Midbrain (tissue), 1 donor: ENCODE data around the gene NSD1.
A peak's percentile ranks its signal among the peaks of the same experiment; 100 is the strongest.
"Not testable (repeated sequence)": the region's sequence is repeated elsewhere in the genome, so short reads cannot be mapped to it uniquely, and the experiment has no call there.

Source experiments
- DNase-seq: peaks from one replicate; lab custom pipeline; 2025; lab: John Stamatoyannopoulos, UW

NSD1 gene

DNA sequence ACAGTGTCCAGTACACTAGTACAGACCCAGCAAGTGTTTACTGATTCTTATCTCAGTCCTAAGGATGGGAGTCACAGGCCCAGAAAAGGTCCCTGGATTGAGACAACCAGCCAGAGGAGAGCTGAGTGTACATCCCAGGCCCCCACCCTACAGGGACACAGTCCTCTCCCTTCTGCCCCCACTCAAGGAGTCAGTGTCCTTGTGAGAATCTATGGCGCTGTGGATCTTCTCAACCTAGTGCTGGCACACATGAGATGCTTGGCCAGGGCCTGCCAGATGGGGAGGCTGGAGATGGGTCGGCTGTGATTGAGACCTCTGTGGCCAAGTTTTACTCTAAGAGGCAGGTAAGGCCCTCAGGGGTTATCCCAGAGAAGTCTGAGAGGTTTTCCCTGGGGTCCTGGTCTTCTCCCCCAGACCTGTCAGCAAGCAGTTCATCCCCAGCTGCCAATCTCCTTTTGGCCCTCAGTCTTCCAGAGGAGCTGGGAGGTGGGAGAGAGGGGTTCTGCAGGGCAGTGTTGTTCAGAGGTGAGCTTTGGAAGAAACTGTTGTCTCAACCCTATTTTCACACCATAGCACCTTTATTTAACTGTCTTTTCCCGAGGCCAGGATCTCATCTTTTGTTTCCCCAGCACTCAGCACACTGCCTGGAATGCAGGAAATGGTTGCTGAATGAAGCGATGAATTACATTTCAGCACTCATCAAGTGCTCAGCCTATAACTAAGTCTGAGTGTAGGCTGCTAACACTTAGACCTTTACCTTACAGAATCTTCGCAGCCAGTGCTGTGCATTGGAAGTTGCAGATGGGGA, 3.2 kb upstream of the NSD1 start:
- DNase-seq: no peak

DNA sequence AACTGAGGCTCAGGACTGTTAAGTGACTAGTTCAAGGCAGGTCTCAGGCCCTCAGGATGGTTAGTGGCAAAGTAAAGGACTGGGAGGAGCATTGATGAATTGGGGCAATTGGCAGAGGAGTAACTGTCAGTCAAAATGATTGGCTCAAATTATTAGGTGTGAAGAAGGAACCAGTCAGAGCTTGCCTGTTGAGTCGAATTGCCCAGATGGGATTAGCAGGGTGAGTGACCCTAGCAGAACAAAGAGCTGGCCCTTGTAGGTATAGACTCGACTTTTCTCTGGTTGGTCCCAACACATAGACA, 2.6 kb upstream of the NSD1 start:
- DNase-seq: no peak

DNA sequence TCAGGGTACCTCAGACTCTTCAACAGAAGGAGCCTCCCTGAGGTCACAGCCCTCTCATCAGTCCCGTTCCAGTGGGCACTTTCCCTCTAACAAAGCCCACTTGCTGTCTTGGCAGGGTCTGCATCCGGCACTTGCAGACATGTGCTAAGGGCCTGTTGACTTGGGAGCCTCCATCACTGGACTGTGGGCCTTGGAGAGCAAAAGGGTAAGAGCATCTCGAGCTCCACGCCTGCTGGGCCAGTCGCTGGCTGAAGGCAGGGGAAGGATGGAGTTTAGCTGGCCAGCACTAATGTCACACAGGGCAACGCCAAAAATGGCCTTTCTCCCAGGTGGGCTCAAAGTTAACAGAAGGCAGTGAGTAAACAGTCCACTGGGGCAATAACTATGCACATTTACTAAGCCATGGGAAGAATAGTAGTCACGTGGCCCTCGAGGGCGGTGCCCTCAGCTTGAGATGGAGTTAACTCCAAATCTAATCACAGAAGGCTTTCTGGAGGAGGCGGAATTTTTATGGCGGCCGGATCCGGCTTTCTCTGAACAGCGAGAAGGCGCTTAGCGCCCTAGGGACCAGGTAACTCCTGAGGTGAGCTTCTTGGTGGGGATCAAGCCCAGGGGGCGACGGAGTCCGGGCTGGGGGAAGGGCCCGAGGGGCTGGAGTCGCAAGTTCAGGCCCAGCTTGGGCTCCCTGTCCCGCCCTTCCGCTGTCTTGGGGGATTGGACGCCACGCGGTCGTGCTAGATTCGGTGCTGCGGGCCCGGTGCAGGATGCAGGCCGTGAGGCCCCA, 2.0 kb upstream of the NSD1 start:
- no peak for DNase-seq

DNA sequence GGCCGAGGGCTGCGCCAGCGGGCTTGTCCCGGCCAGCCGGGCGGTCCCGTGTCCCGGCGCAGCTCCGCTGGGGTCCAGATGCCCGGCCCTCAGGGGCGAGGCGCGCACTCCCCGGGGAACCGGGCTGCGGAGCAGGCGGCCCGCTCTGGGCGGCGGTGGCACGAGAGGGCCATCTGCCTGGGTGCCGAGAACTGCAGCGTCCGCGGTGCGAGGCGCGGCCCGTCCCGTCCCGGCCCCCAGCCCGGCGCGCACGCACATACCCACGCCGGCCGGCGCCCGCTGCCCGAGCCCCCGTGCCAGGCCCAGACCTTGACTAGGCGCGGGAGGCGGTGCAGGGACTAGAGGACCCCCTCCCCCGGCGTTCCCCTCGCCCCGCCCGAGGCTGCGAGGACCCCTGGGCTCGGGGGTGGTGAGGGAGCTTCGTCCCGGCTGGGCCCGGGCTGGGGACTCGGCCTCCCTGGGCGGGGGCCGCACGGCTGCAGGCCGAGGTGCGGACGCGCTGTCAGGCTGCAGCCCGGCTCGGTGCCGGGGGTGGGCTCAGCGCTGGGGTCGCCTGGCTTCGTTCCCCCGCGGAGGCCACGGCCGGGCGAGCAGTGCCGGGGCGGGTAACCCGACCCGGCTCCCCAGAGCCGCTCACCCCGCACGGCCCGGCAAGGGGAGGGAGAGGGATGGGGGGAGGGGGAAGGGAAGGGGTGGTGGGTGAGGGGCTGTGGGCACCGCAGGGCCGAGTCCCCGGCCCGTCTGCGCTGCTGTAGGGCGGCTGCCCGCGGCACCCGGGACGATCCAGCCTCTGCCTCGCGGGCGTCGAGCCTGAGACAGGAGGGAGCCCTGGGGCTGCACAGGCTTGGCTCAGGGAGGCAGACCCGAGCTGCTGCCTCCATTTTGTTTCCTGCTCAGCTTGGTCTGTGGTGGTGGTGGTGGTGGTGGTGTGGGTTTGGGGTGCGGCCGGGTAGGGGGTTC, 1.2 kb upstream of the NSD1 start:
- DNase-seq: peak; percentile 59

DNA sequence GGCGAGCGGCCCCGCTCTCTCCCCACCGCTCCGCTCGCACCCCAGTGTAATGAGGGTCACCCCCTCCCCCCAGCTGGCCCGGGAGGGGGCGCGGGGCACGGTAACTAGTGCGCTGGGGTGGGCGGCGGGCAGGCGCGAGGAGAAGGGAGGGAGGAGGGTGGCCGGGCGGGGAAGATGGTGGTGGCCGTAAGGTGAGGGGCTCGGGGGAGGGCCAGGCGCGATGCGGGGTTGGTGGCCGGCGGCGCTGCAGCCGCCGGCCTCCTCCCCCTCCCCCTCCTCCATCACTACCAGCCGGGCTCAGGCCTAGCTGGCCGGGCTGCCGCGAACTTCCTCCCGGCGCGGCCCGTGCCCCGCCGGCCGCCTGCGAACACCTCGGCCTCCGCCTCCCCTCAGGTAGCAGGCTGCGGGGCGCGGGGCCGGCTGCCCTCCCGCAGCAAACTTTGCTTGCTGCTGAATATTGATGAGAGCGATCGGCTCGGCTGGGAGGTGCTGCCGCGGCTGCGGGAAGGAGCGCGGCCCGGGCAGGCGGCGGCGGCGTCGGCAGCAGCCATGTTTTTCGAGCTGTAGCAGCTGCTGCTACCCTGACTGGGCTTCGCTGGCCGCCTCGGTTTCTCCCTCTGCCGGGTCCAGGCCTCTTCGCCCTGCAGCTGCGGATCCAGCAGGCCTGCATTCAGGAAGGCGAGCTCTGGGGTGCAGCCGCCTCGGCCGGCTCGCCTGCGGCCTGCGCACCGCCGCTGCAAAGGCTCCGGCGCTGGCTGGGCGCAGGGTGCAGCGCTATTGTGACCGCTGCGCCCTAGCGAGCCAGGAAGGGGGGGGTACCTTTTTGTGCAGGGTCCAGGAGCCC, 502 bp downstream of the NSD1 start:
- DNase-seq: peak; percentile 64

DNA sequence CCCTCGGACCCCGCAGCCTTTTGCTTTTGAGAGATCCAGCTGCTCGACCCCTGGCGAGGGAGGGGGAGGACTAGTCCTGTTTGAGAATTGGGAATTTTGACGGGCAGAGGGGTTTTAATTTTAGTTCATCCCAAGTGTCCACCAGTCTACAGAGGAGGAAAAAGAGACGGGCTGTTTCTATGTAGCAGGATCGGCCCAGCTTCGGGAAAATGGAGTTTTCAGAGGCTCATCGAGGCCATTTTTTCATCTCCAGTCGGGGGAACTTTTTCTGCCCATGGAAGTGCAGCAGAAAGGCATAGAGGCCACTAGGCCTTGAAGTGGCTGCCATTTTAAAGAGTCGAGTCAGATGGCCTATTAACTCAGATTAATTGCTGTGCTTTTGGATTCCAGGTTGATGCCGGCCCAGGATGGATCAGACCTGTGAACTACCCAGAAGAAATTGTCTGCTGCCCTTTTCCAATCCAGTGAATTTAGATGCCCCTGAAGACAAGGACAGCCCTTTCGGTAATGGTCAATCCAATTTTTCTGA, 1.2 kb downstream of the NSD1 start:
- peak; percentile 24 for DNase-seq

DNA sequence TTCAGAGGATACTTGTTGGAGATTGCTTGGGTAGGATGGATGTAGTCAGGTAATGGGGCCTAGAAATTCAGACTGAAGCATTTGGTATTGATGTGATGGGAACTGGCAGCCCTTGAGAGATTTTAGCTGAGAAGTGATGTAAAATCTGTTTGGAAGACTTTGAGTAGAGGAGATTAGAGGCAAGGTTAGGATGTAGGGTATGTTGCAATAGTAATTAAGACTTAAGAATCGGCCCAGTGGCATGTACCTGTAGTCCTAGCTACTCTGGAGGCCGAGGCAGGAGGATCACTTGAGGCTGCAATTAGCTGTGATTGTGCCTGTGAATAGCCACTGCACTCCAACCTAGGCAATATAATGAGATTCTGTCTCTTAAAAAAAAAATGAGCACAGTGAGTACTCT, 6.7 kb downstream of the NSD1 start:
- DNase-seq: no peak

DNA sequence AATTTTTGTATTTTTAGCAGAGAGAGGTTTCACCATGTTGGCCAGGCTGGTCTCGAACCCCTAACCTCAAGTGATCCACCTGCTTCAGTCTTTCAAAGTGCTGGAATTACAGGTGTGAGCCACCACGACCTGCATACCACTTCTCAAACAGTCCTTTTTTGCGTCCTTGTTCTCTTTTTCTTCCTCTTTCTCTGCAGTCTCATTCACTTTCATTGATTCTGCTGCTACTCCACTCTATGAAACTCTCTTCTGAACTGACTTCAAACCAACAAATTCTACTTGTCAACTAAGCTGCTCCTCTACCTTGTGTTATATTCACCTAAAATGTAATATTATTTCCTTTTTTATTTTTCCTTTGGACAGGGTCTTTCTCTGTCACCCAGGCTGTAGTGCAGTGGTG, 7.9 kb downstream of the NSD1 start:
- no peak for DNase-seq

DNA sequence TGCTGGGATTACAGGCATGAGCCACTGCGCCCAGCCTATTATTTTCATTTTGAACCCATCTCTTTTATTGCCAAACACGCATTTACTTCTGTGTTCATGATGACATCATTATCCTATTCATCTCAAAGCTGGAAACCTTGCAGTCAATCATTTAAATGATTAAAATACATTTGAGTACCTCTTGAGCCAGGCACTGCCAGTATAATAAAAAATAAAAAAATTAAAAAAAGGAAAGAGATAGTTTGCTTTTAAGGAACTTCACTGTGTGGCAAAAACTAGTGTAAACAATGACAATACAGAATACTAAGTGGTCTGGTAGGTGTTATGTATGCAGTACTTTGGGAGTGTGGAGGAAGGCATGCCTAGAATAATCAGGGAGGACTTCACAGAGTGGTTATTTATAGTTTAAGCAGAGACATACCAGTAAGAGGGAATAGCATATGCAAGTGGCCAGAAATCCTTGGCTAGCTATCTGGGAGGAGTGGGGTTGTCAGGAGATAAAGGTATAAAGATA, 8.6 kb downstream of the NSD1 start:
- no peak for DNase-seq

DNA sequence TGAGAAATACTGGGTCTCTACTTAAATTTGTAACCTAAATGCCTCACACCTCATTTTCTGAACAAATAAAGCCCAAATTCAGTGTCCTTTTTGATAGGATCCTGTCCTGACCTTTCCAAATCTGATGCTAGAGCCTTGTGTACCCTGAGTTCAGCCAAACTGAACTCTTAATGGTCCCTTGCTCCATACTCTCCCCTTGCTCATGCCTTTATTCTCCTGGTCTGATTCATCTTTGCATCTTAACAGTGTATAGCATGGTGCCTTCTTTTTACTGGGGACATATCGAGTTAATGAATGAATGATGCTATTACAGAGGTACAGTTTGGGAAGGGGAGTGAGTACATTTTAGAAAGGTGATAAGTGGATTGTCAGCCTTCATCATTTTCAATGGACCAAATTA, 9.2 kb downstream of the NSD1 start:
- DNase-seq: no peak

DNA sequence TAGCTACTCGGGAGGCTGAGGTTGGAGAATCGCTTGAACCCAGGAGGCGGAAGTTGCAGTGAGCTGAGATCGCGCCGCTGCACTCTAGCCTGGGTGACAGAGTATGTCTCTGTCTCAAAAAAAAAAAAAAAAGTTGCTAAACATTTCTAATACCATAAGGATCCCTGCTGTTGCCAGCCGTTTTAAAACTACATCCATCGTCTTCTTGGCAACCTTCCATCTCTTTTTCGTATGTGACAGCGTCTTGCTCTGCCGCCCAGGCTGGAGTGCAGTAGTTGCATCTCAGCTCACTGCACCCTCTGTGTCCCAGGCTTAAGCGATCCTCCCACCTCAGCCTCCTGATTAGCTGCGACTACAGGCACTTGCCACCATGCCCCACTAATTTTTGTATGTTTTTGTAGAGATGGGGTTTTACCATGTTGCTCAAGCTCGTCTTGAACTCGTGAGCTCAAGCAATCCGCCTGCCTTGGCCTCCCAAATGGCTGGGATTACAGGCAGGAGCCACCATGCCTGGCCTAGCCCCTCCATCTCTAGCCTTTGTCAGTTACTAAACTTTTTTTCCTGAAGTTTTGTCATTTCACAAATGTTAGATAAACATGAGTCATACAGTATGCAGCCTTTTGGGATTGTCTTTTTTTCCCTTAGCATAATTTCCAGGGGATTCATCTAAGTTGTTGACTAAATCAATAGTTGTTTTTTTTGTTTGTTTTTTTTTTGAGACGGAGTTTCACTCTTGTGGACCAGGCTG, 13.5 kb downstream of the NSD1 start:
- no peak for DNase-seq

DNA sequence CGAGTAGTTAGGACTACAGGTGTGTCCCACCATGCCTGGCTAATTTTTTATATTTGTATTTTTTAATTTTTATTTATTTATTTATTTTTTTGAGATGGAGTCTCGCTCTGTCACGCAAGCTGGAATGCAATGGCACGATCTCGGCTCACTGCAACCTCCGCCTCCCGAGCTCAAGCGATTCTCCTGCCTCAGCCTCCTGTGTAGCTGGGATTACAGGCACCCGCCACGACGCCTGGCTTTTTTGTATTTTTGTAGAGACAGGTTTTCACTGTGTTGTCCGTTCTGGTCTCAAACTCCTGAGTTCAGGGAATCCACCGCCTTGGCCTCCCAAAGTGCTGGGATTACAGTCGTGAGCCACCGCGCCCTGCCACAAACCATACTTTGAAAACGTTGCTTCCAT, 16.5 kb downstream of the NSD1 start:
- DNase-seq: not testable (repeated sequence)

DNA sequence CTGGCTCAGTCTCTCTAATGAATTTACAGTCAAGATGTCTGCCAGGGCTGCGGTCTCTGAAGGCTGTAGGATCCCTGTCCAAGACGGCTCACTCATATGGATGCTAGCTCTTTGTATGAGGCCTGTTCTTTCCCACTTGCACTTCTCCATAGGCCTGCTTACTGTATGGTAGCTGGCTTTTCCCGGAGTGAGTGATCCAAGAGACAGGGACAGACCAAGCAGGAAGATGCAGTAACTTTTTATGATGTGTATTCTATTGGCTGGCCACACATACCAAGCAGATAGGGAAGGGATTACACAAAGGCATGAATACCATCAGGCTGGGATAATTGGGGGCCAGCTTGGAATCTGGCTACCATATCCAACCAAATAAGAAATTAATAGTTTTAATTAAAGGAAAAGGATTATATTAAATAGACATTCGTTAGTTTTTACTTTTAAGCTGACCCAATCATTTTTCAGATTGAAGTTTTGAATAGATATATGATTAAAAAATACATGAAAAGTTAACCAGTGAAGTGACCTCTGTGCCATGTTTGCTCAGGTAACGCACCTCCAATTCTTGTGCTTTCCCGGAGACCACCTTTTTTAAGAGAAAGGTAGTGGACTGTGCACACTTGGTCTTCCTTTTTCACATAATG, 20.6 kb downstream of the NSD1 start:
- DNase-seq: no peak

DNA sequence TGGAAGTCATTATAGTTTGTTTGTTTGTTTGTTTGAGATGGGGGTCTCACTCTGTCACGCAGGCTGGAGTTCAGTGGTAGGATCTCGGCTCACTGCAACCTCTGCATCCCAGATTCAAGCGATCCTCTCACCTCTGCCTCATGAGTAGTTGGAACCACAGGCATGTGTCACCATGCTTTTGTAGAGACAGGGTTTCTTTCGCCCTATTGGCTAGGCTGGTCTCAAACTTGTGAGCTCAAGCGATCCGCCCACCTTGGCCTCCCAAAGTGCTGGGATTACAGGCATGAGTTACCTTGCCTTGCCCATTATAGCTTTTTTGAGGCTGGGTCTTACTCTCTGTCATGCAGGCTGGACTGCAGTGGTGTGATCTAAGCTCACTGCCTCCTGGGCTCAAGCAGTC, 28.8 kb downstream of the NSD1 start:
- DNase-seq: no peak

DNA sequence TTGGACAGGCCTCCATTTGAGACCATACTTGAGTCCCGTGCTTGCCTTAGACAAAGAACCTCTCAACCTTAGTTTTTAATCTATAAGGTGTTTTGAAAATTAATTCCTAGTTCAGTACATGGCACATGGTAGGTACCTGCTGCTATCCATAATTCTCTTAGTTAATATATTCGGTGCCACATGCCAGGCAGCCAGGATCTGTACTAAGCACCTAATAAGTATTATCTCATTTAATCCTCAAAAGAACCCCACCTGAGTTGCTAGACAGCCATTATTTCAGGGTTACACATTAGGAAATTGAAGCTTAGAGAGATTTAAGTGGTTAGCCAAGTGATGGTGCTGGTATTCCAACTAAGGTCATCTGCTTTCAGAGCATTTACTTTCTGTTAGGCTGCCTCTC, 29.9 kb downstream of the NSD1 start:
- DNase-seq: no peak

DNA sequence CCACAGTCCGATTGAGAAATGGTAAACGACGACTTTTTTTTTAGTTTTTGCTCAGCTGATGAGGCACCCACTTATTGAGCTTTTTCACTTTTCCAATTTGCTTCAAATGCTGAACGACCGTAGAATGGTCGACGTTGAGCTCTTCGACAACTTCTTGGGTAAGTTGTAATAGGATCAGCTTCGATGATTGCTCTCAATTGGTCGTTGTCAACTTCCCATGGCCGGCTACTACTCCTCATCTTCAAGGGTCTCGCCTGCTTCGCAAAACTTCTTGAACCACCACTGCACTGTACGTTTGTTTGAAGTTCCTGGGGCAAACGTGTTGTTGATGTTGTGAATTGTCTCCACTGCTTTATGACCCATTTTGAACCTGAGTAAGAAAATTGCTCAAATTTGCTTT, 35.7 kb downstream of the NSD1 start:
- no peak for DNase-seq

DNA sequence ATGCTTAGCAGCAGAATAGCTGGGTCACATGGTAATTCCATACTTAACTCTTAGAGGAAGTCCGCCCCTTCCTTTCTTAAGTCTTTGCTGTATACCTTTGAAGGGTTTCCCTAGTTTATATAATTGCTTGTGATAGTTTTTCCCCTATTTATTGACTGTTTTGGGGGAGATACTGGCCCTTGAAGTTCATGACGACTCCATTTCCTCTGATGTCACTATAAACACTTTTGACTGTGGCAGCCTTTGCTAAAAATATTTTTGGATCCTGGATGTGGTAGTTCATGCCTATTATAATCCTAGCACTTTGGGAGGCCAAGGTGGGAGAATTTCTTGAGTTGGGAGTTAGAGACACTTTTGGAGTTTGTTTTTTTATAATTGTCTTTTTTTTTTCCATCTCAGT, 38.4 kb downstream of the NSD1 start:
- DNase-seq: no peak

DNA sequence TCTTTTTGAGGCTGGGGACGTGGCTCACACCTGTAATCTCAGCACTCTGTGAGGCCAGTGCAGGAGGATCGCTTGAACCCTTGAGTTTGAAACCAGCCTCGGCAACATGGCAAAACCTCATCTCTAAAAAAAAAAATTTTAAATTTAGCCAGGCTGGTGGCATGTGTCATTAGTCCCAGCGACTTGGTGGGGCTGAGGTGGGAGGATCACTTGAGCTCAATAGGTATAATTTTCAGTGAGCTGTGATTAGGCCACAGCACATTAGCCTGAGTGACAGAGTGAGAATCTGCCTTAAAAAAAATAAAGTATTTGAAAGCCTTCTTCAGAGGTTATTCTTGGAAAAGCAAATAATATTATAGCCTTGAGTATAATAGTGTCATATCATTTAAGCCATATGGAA, 41.8 kb downstream of the NSD1 start:
- no peak for DNase-seq

DNA sequence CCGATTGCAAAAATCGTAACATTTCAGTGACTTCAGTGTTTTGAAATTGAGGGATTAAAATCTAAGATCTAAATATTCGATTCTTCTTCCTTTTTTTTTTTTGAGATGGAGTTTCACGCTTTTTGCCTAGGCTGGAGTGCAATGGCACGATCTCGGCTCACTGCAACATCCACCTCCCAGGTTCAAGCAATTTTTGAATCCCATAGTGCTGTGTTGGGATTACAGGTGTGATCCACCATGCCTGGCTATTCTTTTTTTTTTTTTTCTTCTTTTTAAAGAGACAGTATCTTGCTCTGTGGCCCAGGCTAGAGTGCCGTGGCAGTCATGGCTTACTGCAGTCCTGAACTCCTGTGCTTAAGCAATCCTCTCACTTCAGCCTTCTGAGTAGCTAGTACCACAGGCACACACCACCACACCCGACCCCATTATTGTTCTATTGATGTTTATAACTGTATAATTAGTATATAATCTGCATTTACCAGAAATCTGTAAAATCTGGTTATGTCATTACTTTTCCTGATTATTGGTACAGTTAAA, 42.7 kb downstream of the NSD1 start:
- DNase-seq: no peak
